Endothelial cell (in vitro differentiated cells): Measurements from ENCODE around the gene ITGA3. TPM values are rescaled to one million over a fixed set of nuclear protein-coding genes. Genes with fewer than 3 reads are reported as not detected.
A peak's percentile ranks its signal among the peaks of the same experiment; 100 is the strongest.

ENCODE experiments used
- DNase-seq: peaks from one replicate; pipeline ENCODE4 v3.0.0; 2021; ENCODE audit warnings: low spot score
- H3K27ac Mint-ChIP-seq: one replicate; pipeline ENCODE4 v1.8.0; 2021; ENCODE audit warnings: mixed read lengths, inconsistent platforms; ENCODE audit not compliant: unreplicated experiment
- H3K27me3 Mint-ChIP-seq: one replicate; pipeline ENCODE4 v1.8.0; 2021; ENCODE audit warnings: mild to moderate bottlenecking, moderate library complexity, mixed read lengths, inconsistent platforms; ENCODE audit not compliant: unreplicated experiment
- H3K36me3 Mint-ChIP-seq: one replicate; pipeline ENCODE4 v1.8.0; 2021; ENCODE audit warnings: mild to moderate bottlenecking, low read depth, mixed read lengths, inconsistent platforms; ENCODE audit not compliant: unreplicated experiment
- H3K4me1 Mint-ChIP-seq: one replicate; pipeline ENCODE4 v1.8.0; 2021; ENCODE audit warnings: mild to moderate bottlenecking, mixed read lengths, inconsistent platforms; ENCODE audit not compliant: unreplicated experiment
- H3K4me3 Mint-ChIP-seq: one replicate; pipeline ENCODE4 v1.8.0; 2021; ENCODE audit warnings: mild to moderate bottlenecking, mixed read lengths, inconsistent platforms; ENCODE audit not compliant: unreplicated experiment
- H3K9me3 Mint-ChIP-seq: one replicate; pipeline ENCODE4 v1.8.0; 2021; ENCODE audit warnings: mixed read lengths, inconsistent platforms; ENCODE audit not compliant: unreplicated experiment
- total RNA-seq: library from RNA; stranded (reverse); fragmentation: NEBNext Ultra II Directional; extraction: Animal tissue kit (Norgen Biotek cat#: 25700); gene quantifications from one replicate; pipeline ENCODE4 v1.2.1, GENCODE V29; 2021; ENCODE audit not compliant: unreplicated experiment
- TF ChIP-seq, protein P1 (sequence below): fragments of 200-600 bp; sonication (generic); IDR thresholded peaks from one replicate; pipeline ENCODE4 v1.5.0; 2021; ENCODE audit warnings: antibody characterized with exemption; ENCODE audit not compliant: unreplicated experiment

ITGA3 gene
- total RNA-seq, 1 donor from 2014 or later = 5.0 TPM

DNA sequence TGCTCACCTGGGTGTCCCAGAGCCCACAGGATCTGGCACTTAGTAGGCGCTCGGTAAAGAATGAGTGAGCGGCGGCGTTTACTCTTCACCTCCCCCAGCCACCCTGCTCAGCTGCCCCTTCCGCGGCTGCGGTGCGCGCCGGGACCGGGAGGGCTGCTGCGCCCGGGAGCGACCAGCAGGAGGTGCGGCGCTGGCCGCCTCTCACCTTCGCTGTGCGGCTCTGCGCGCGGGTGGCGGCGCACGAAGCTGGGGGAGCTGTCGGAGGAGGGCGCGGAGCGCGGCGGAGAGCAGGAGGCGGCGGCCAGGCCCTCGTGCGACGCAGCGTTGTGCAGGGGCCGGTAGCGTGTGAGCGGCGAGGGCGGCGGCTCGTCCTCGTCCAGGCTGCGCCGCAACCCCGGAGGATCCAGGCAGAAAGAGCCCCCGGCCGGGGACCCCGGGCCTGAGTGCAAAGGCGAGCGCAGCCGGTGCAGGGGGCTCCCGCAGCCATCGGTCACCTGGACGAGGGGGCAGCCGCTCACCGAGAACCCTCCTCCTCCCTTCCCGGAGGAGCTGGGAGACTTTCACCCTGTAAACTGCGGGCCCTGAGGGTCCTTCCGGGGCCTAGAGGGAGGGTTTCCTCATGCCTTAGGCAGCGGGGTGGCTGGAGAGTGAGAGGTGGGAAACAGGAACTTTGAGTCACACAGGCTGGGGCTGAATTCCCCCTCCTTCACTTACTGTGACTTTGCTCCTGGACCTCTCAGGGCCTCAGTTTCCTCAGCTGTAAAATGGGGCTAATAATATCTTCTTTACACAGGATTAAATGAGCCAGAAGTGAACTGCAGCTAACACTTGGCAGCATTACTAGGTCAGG is 61.5 kb downstream of the ITGA3 start:
- H3K9me3 Mint-ChIP-seq = no peaks in the 10 kb centered on the region
- H3K4me1 Mint-ChIP-seq = peaks cover 6% of the 10 kb centered on the region
- H3K4me3 Mint-ChIP-seq = peak overlapping the region; percentile 65
- TF ChIP-seq, protein P1, sequence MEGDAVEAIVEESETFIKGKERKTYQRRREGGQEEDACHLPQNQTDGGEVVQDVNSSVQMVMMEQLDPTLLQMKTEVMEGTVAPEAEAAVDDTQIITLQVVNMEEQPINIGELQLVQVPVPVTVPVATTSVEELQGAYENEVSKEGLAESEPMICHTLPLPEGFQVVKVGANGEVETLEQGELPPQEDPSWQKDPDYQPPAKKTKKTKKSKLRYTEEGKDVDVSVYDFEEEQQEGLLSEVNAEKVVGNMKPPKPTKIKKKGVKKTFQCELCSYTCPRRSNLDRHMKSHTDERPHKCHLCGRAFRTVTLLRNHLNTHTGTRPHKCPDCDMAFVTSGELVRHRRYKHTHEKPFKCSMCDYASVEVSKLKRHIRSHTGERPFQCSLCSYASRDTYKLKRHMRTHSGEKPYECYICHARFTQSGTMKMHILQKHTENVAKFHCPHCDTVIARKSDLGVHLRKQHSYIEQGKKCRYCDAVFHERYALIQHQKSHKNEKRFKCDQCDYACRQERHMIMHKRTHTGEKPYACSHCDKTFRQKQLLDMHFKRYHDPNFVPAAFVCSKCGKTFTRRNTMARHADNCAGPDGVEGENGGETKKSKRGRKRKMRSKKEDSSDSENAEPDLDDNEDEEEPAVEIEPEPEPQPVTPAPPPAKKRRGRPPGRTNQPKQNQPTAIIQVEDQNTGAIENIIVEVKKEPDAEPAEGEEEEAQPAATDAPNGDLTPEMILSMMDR = peak; percentile 51
- peaks cover 45% of the 10 kb centered on the region for H3K36me3 Mint-ChIP-seq
- DNase-seq = peak; percentile 80
- H3K27ac Mint-ChIP-seq = no peak overlapping the region
- peaks cover 23% of the 10 kb centered on the region for H3K27me3 Mint-ChIP-seq

GRCh38 chr17:50118076-50118827 is 62.3 kb downstream of the ITGA3 start:
- Mint-ChIP-seq H3K9me3 (no peaks in the 10 kb centered on the region), H3K4me1 (peaks cover 9% of the 10 kb centered on the region), H3K27ac (no peak overlapping the region), H3K27me3 (peaks cover 25% of the 10 kb centered on the region), H3K36me3 (peaks cover 48% of the 10 kb centered on the region), H3K4me3 (no peak overlapping the region)
- TF ChIP-seq, protein P1 = no peak
- no peak for DNase-seq

- H3K27me3 Mint-ChIP-seq = peaks cover 24% of the 10 kb centered on the region
- no peak overlapping the region for H3K4me3 Mint-ChIP-seq
- H3K4me1 Mint-ChIP-seq = peaks cover 9% of the 10 kb centered on the region
- peaks cover 48% of the 10 kb centered on the region for H3K36me3 Mint-ChIP-seq
- H3K27ac Mint-ChIP-seq = no peak overlapping the region
- no peaks in the 10 kb centered on the region for H3K9me3 Mint-ChIP-seq
- TF ChIP-seq, protein P1 = no peak
- no peak for DNase-seq
Measured at GRCh38 chr17:50118828-50119218, 62.9 kb downstream of the ITGA3 start.

DNA sequence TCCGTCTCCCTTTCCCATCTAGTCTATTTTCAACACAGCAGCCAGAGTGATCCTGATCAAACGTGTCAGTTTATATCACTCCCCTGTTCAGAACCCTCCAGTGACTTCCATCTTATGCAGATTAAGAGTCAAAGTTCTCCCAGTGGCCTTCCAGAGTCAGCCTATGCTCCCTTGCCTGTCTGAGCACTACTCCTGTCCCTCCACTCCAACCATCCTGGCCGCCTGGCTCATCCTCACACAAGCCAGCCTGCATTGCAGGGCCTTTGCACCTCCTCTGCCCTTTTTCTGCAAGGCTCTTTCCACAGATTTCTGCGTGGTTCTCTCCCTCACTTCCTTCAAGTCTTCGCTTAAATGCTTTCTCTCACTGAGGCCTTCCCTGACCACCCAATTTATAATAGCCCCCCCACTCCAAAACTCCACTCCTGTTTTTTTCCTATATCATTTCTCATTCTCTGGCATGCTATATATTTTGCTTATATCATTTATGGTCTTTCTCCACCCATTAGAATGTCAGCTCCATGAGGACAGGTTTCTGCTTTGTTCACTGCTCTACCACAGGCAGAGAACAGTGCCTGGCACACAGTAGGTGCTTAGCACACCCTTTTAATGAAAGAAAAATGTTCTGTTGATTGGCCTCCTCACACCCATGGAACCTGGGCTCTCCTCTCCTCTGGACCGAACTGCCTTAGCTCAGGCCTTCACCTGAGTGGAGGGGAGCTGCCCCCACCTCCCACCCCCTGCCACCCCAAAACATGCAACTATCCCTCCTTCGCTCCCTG is 64.8 kb downstream of the ITGA3 start:
- no peak for DNase-seq
- Mint-ChIP-seq H3K4me3 (no peak overlapping the region), H3K9me3 (no peaks in the 10 kb centered on the region), H3K4me1 (peaks cover 24% of the 10 kb centered on the region), H3K27ac (no peak overlapping the region), H3K27me3 (peaks cover 16% of the 10 kb centered on the region), H3K36me3 (peaks cover 44% of the 10 kb centered on the region)
- TF ChIP-seq, protein P1 = no peak
